Uterus (tissue), 4 donors: ENCODE results near the gene RTN4RL2. TPM values are rescaled to one million over a fixed set of nuclear protein-coding genes. Genes with fewer than 3 reads are reported as not detected.
A peak's percentile ranks its signal among the peaks of the same experiment; 100 is the strongest.

Source experiments
- DNase-seq, 2 donors: peaks; one replicate each; pipeline ENCODE4 v3.0.0-alpha.2; 2019 to 2020
- H3K27ac ChIP-seq, 2 donors: fragments of 200-600 bp; sonication (generic); 1 replicate in 1 of 2; 2 replicates in 1 of 2; pipeline ENCODE4 v1.5.1; 2016 to 2018
- H3K27me3 ChIP-seq, 2 donors: fragments of 200-600 bp; sonication (generic); one replicate each; pipeline ENCODE4 v1.5.1; 2018 to 2019; ENCODE audit warnings: control low read depth in 1 of 2
- H3K36me3 ChIP-seq, 2 donors: fragments of 200-600 bp; sonication (generic); one replicate each; pipeline ENCODE4 v1.5.1; 2019; ENCODE audit warnings: control low read depth in 1 of 2
- H3K4me1 ChIP-seq, 2 donors: fragments of 200-600 bp; sonication (generic); one replicate each; pipeline ENCODE4 v1.5.1; 2018 to 2019; ENCODE audit warnings: control low read depth in 1 of 2
- H3K4me3 ChIP-seq, 2 donors: fragments of 200-600 bp; sonication (generic); 1 replicate in 1 of 2; 2 replicates in 1 of 2; pipeline ENCODE4 v1.5.1; 2018 to 2019; ENCODE audit warnings: mild to moderate bottlenecking in 1 of 2
- H3K9me3 ChIP-seq, 2 donors: fragments of 200-600 bp; sonication (generic); one replicate each; pipeline ENCODE4 v1.5.1; 2019; ENCODE audit warnings: control low read depth in 1 of 2
- CTCF ChIP-seq, 4 experiments: fragments of 200-600 bp in 2 of 4; fragments of 450-650 bp in 2 of 4; sonication (generic) in 2 of 4; IDR thresholded peaks; one replicate each; pipeline ENCODE4 v1.5.1; 2016 to 2019; ENCODE audit warnings: antibody characterized with exemption in 4 of 4, mild to moderate bottlenecking in 2 of 4, moderate library complexity in 1 of 4
- POLR2A ChIP-seq, 2 donors: fragments of 450-650 bp; IDR thresholded peaks; one replicate each; pipeline ENCODE4 v1.6.1; 2016; ENCODE audit warnings: antibody characterized with exemption in 2 of 2, mild to moderate bottlenecking in 1 of 2, moderate library complexity in 1 of 2
- intact Hi-C: fragments of 100-400 bp; cut with DNase I; formaldehyde crosslinking; loops from one replicate; pipeline ENCODE4 v1.15.1; 2023; ENCODE audit warnings: low total_unique reads
- total RNA-seq, 4 donors: library from RNA; depleted of rRNA in 3 of 4; stranded (reverse); fragments of >200 nt in 3 of 4; gene quantifications; one replicate each; pipeline versions ENCODE4 v1.1.0 to v1.2.4, GENCODE V29; 2014 to 2023
- donor health status: DM: yes; HTN: yes; CAD: no.

RTN4RL2 gene
- total RNA-seq, 4 donors from 2014 or later: 1.7 TPM; not detected in 3

GRCh38 chr11:57476757-57477506 is 16.6 kb downstream of the RTN4RL2 start:
- H3K36me3 ChIP-seq: no peaks in the 10 kb centered on the region
- H3K27me3 ChIP-seq: no peaks in the 10 kb centered on the region
- intact Hi-C loops: no loop called here
- H3K9me3 ChIP-seq: no peaks in the 10 kb centered on the region
- DNase-seq: no peak
- H3K4me1 ChIP-seq: peaks cover 0 to 5% of the 10 kb centered on the region in 2 donors
- H3K27ac ChIP-seq: no peak overlapping the region
- peak overlapping the region; percentile 12 to 43 for H3K4me3 ChIP-seq
- no peak for TF ChIP-seq POLR2A (IDR thresholded peaks at IDR 0.05)
- peak in 2 of 4 experiments; percentile 29 to 37 for TF ChIP-seq CTCF (IDR thresholded peaks at IDR 0.05)

GRCh38 chr11:57477507-57478189 is 17.3 kb downstream of the RTN4RL2 start:
- Histone ChIP-seq H3K9me3 (no peaks in the 10 kb centered on the region), H3K27me3 (no peaks in the 10 kb centered on the region), H3K27ac (no peak overlapping the region), H3K4me1 (peaks cover 0 to 5% of the 10 kb centered on the region in 2 donors), H3K36me3 (no peaks in the 10 kb centered on the region), H3K4me3 (no peak overlapping the region)
- intact Hi-C loops: no loop called here
- no peak for DNase-seq
- TF ChIP-seq CTCF (IDR thresholded peaks at IDR 0.05) (no peak), POLR2A (IDR thresholded peaks at IDR 0.05) (no peak)

- no peak overlapping the region for H3K27ac ChIP-seq
- peaks cover 0 to 12% of the 10 kb centered on the region in 2 donors for H3K4me1 ChIP-seq
- no peaks in the 10 kb centered on the region for H3K36me3 ChIP-seq
- intact Hi-C loops: no loop called here
- no peaks in the 10 kb centered on the region for H3K27me3 ChIP-seq
- TF ChIP-seq CTCF (IDR thresholded peaks at IDR 0.05) (no peak), POLR2A (IDR thresholded peaks at IDR 0.05) (no peak)
- no peak for DNase-seq
- no peaks in the 10 kb centered on the region for H3K9me3 ChIP-seq
- H3K4me3 ChIP-seq: no peak overlapping the region
Measured at GRCh38 chr11:57479021-57479663, 18.8 kb downstream of the RTN4RL2 start.

- Histone ChIP-seq H3K4me1 (peaks cover 0 to 12% of the 10 kb centered on the region in 2 donors), H3K4me3 (no peak overlapping the region), H3K36me3 (no peaks in the 10 kb centered on the region), H3K9me3 (no peaks in the 10 kb centered on the region), H3K27ac (no peak overlapping the region), H3K27me3 (no peaks in the 10 kb centered on the region)
- TF ChIP-seq POLR2A (IDR thresholded peaks at IDR 0.05) (no peak), CTCF (IDR thresholded peaks at IDR 0.05) (no peak)
- intact Hi-C loops: no loop called here
- DNase-seq: no peak
Measured at GRCh38 chr11:57479911-57480310, 19.6 kb downstream of the RTN4RL2 start.
